GM19023 (cell line): ENCODE data around the gene MSN.

Experiments
- ATAC-seq: cut with Tn5 transposase; IDR thresholded peaks from one replicate; pipeline ENCODE4 v1.9.1; 2021; ENCODE audit warnings: mild to moderate bottlenecking, moderate library complexity; ENCODE audit not compliant: unreplicated experiment

Gene MSN

DNA sequence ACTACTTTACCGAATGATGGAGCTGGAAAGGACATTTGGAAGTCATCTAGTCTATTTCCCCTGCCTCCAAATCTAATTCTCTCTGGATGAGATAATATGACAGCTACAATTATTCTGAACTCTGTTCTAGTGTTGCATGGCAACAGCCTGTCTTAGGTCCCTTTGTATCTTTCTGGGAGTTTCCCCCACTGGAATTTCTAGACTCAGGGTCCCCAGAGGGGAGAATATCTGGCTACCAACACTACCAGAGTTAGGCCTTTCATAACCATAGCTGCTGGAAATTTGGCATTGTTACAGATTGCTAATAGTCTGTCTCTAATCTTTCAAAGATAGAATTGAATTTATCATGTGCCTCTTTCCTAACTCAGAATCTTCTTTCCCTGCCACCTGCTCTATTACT, 4.5 kb downstream of the MSN start:
- no peak for ATAC-seq

DNA sequence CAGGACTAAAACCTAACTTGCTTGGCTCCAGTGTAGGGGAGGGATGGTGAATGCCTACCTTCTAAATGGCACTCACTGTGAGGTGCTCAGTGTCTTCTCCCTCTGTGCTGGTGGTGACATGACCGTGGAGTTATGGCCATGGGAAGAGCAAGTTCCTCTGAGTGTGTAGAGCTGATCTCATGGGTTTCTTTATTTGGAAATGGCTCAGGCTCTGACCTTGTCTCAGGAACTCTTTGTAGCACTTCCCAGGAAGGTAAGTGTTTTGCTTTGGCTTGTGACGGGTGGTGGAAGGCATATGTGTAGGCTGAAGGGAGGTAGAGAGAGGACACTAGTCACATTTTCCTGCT, 6.4 kb downstream of the MSN start:
- ATAC-seq = no peak

DNA sequence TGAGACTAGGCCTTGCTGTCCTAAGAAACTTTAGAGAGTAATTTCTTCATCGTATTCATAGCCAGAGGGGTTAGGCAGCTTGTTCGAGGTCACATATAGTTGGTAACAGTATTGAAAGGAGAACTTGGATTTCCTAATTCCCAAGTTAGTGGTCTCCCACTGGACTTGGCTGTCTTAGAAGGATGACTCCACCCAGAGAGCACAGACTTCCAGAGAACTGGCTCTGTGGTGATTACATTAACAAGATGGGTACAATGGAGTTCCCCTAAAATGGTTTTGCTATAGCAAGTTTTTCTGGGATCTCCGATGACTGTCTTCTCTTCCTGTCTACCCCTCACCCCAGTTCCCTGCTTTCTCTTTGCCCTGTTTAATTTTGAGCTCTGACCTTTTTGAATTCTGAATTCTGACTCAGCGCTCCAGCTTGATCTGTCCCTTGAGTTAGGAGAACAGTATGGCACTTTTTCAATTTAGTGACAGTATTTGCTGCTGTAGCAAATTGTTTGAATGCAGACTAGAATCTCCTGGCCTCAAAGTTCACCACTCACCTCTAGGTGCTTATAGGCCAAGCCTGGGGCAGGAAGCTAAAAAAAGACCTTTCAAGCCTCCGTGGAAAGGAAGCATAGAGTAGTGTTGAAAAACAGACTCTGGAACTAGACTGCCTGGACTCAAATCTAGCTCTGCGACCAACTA, 6.9 kb downstream of the MSN start:
- ATAC-seq = no peak

DNA sequence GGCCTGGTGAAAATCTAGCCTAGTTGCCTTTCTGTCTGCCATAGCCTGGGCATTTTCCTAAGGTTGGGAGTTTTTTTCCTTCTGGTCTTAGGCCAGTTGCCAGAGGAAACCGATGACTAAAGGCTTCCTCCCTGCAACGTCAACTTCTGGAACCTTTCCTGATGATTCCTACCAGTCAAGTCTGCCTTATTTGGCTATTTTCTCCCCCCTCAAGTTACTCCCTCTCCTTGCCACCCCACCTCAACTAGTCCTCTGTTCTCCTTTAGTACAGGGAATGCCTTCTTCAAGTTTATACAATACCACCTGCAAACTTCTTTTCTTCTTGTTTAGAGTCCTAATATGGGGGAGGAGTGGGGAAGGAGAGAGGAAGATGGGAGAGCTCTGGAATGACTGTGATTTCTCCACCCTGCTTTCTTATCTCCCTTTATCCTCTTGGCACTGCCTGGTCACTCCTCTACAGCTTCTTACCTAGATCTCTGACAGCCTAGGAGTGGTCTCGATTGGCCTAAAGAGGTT, 10.6 kb downstream of the MSN start:
- ATAC-seq = no peak

DNA sequence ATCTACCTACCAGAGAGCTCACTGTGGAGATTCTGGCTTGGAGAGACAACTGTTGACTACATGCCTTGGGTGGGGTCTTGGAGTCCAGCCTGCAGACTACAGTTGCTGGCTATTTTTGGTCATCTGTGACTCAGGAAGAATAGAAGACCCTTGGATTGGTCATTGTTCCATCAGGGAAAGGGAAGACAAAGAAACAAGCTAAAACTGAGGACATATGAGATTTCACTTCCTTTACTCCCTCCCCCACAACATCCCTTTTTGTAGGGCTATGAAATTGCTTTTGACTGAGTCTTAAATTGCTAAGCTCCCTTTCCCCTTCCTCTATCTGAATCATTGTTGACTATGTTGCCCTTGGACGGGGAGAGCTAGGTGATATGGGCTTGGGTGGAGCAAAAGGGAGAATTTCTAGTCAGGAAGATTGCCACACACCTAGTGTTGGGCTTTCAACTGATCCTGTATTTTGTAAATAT, 11.7 kb downstream of the MSN start:
- ATAC-seq = no peak

DNA sequence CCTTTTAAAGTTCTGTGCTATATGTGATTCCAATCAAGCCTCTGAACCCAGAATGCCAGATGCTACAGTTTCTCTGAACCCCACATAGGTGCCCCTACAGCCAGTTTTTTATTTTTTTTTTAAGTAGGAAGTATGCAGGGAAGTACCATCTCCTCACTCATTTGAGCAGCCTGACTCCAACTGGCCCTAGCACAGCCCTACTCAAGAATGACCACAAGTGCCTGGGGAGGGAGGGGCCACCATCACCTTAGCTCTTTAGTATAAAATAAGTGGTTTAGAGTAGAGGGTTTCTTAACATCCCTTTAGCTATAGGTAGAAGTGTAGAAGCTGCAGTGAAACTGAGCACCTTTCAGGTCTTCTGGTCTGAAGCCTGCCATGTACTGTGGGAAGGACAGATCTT, 14.4 kb downstream of the MSN start:
- no peak for ATAC-seq

DNA sequence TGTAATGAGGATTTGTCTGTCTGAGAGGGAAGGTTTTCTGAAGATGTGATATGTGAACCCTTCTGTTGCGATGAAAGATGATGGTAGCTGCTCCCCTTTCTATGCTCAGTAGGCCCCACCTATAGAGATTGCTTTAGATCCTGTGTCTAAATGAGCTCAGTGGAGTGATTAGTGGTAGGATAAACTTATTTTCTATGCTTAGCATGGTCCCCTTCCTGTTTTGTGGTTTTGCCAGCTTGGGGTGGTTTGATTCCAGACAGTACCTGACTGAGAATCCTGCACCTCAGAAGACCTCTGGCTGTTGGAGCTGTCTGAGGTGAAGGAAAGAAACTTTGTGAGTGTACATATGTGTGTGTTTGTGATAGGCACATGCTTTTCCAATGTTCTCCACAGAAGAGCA, 17.7 kb downstream of the MSN start:
- ATAC-seq = no peak

DNA sequence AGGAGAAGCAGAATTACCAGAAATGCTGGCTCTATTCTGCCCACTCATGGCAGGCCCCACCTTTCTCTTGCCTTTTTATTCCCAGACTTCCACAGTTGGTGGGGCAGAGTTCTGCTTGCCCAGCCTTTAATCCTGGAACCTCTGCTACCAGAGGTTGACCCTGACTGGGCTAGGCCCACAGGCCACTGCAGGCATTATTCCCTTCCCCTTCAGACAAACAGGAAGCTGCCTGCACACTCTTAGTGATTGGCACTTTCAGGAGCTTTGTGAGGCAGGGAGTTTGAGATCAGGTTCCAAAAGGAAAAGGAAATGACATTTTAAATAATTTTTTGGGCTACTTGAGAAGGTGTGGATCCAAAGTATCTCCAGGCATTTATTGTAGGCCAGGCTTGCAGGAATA, 18.8 kb downstream of the MSN start:
- no peak for ATAC-seq

DNA sequence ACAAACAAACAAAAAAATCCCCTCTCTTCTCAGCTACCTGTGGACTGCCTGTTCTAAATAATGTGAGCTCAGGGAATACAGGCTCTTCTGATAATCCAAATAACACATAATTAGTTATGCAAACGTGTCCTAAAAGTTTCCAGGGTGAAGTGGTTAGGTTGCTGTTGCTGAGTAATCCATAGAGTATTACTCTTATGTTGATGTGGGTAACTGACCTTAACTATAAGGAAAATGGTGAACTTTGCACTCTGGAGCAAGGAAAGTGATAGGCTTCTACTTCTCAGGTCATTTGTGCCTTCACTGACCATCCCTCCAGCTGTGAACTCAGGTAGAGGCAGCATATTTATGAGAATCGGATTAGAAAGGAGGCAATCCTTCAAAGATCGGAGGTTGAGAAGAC, 19.9 kb downstream of the MSN start:
- no peak for ATAC-seq

DNA sequence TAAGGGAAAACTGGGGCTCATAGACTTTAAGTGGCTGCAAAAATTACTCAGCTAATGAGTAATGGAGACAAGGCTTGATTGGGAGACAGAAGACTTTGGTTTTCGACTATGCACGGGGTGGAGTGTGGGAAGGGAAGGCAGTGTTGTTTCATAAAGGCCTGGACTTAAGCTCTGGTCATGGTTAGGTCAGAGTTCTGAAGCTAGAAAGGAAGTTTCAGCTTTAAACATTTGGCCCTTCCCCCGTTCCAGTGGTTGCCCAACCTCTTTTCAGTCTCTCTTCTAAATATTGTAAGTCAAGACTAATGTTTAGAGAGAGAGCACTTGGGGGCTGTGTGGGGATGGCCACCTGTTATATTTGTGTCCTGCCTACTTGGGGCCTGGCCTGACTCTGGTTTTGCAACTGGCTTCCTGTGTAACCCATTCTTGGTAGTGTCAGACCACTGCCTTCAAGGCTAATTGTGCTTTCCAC, 21.0 kb downstream of the MSN start:
- peak; percentile 91 for ATAC-seq

DNA sequence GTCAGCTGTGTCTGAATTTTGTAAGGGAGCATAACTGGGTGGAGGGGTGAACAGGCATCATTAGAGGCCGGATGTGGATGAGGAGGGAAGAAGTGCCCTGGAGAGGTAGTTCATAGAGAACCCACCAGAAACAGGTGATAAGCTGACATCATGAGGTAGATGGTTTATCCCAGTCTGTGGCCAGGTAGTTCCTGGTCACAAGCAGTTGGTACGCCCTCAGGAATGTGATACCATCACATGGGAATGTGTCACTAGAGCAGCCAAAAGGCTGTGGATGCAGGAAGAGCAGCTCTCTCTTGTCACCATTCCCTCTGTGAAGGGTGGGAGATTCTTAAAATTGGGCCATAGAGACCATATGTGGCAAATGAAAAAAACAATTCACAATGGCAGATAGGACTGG, 21.9 kb downstream of the MSN start:
- ATAC-seq = no peak

DNA sequence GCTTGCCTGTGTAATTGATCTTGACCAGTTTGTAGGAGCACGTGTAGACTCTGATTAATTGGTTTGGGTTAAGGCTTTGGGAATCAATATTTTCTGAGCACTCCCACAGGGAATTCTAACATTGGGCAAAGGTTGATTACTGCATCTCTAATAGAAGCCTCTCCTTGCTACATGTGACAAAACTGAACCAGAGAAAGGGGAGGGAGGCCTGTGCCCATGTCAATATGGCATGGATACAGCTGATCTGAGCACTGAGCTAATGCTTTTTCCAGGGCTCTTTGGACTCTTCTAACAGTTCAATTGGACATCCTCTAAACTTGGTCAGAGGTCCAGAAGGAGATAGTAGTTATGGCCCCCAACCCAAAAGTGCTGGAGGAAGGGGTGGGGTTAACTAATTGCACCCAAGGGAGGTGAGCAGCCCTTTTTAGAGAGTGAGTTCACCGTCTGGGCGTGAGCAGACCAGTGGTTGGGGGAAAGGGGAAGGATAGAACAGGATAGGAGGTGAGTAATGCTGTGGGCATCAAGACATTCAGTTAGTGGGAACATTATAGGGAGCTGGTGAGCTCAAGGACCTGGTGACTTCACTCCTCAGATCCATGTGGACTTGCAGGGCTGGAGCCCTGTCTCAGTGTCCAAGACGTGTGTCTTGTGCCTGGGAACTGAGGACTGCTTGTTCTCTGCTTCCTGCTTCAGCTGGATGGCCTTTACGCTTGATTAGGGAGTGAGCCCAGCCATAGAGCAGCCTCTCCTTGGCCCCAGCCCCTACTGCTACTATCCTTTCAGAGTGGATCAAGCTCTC, 22.8 kb downstream of the MSN start:
- no peak for ATAC-seq

DNA sequence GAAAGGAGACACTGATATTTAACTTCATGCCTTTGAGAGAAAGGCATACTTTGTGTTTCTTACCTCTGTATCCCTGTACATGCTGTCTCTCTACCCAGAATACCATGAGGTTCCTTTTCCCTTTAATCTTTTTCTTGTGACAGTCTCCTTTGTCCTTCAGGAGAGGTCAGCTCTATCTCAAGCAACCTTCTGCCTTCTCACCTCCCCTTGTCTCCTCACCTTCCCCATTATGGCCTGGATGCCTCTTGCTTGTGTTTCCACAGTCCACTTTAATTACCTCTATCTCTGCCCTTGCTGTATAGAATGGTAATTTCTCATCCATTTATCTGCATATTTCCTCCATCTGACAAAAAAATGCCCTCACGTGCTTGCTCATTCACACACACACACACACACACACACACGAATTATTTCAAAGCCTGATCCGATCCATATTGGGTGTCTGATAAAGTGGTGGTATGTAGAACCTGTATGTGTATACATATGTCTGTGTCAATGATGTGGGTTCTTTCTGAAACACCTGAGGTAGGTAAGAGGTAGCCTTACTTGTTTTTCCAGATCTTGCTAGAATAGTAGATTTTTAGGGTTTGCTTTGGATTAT, 28.5 kb downstream of the MSN start:
- no peak for ATAC-seq

DNA sequence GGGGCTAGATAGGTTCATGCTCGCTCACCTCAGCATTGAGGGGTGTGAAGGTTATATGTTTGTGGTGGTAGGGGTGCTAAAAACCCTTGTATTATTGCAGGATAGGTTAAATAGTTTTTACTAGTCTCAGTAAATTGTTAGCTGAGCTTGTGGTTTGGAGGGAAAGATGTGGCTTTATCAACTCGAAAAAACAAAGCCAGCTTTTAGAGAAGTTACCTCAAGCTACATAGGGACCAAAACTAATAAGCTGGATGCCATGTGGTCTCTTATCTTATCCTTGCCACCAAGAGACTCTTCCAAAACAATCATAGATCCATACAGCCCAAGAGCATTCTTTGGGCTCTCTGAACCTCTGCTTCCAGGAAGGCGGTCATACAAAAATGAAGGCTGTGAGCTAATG, 29.2 kb downstream of the MSN start:
- ATAC-seq = no peak

DNA sequence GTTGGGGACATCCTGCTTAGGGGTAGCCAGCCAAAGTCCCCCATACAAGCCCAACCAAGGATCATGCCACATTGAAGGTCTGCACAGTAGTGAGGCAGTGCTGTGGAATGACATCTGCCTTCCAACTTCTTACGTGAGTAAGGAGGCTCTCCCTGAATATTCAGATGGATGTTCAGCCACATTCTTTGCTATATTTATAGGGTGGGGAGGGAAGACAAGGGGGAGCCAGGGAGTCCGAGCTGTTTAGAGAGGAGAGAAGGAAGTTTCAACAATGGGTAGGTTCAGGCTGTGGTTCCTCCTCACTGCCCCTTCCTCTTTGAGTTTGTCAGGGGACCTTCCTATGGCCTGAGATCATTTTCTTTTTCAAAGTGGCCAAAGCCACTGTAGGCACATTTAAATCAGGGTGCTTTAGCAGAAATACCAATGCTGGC, 29.8 kb downstream of the MSN start:
- no peak for ATAC-seq

DNA sequence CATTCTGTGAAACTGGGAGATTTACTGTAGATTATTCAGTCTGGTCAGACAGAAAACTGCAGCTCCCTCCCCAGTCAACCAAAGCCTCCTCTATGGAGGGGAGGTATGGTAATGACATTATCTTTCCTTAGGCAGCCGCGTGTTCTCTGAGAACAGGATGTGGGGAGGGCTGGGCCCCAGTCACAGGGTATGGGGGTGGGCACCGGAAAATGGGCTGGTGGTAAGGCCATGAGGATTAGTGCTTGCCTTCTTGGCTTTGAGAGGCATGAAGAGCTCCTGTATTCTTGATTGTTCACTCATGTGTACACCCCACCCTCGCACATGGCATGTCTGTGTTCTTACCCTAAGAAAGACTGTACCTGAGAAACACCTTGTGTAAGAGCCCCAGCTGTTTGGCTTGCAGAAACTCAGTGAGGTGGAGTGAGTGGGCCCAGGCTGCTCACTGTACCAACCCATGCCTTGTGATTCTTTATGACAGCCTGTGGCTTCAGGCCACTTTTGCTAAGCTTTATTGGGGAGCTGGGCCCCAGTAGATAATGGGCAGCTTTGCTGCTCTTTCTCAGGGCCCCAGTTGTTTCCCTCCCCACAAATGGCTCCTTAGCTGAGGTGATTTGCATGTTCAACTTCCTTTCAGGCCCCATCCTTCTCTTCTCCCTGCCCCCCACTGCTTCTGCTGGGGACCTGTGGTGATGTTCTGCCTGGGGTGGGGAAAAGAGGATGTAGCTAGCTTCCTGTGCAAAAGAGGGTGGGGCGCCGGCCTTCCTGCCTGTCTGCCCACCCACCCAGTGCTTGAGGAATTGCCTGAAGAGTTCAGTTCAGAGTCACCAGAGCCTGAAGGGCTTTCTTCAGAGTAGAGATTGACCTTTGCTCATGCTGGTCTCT, 30.7 kb downstream of the MSN start:
- ATAC-seq = peak; percentile 72

DNA sequence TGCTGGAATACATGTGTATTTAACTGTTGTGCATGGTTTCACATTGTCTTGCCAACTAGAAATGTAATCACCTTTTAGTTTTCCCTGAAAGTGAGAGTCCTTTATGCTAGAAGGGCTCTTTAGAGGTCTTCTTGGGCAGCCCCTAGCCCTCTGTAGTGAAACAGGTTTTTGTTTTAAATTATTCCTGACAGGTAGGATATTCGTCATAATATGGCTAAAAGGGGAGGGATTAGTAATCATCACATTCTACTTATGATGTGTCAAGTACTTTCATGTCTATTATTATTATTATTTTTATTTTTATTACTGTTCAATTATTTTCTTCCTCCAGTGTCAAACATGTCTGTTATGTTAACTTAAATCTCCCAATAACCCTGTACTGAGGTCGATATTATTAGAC, 35.5 kb downstream of the MSN start:
- no peak for ATAC-seq

DNA sequence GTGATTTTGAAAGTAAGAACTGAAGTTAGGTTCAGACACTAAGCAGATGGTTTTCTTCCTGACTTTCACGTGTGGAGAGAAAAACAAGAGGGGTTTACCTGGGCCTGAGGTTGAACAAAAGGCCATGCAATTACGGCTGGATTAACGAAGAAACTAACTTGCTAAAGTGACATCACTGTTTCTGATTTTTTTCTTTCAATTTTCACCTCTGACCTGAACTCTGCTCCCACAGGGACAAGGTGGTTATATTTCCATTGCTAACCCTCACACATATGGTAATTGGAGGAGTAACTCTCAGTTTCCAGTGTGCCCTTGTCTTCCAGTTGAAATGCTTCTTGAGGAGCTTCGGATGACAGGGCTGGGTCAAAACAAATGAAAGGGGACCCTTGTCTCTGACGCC, 38.0 kb downstream of the MSN start:
- ATAC-seq = no peak

DNA sequence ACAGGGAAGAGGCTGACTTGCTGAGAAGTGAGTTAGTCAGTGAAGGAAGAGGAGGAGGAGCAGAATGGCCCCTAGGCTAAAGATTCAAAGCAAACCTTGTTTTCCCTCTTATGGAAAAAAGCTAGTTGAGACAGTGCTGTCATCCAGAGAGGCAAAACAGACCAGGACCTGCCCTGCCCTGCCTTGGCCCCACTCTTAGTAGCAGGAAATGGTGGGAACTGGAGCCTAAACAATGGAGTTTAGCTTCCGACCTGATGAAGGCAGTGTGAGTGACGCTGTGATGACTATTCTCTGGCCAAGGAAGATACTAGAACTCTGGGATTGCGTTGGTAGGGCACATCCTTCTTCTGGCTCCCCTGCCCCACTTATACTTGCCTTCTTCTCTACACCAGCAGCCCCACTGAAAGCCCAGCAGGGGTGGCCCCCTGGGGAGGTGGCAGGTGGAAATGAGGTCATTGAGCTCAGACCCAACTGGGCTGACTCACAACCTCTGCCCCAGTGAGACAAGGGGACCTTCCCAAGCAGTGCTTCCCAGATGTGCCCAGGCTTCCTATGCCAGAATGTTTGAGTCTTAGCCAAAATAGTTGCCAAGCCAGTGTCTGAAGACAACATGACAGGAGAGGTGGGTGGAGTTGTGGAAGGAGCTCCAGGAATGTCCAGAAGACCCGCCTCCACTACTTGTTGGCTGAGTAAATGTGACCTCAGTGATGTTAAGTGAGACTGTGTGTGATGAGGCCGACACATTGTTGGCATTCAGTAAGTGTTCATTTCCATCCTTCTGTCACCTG, 38.8 kb downstream of the MSN start:
- ATAC-seq = peak; percentile 67

DNA sequence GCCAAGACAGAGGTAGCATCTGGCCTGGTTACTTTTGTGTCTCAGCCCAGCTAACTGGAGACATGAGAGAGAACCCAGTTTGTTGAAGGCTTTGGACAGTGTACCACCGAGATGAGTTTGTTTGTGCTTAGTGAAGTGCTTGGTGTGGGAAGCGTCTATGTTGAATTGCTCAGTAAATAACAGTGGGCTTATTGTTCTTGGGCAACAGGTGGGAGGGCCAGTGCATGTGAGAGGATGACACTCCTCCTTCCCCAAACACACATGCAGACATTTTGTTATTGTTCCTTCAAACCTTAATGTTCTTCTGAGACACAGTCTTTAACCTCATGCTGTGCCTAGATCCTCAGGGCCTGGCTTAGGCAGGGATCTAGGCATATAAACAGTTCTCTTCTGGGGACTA, 39.7 kb downstream of the MSN start:
- no peak for ATAC-seq
